Fibroblast of villous mesenchyme (primary cell): ENCODE data around the gene CD8A. TPM values are rescaled to one million over a fixed set of nuclear protein-coding genes. Genes with fewer than 3 reads are reported as not detected.
"Not testable (repeated sequence)": the region's sequence is repeated elsewhere in the genome, so short reads cannot be mapped to it uniquely, and the experiment has no call there.

Source experiments
- DNase-seq: peaks from one replicate; pipeline ENCODE4 v3.0.0-alpha.2; 2010; ENCODE audit warnings: low read depth
- H3K4me3 ChIP-seq: 2 replicates; pipeline ENCODE4 v1.5.1; 2011; ENCODE audit warnings: low read depth, mild to moderate bottlenecking, low read length
- total RNA-seq: library from RNA; depleted of rRNA; stranded (reverse); fragments of >200 nt; gene quantifications from 2 replicates; pipeline ENCODE4 v1.2.3, GENCODE V29; 2012
- TF ChIP-seq, protein P1 (sequence below): IDR thresholded peaks from 2 replicates; pipeline ENCODE4 v1.5.1; 2012; ENCODE audit warnings: low read depth, mild to moderate bottlenecking, low read length; ENCODE audit not compliant: insufficient read depth

CD8A gene
- not detected in 2 replicates for total RNA-seq

- H3K4me3 ChIP-seq, result no peak within 1 kb of the TSS
- TF ChIP-seq, protein P1, sequence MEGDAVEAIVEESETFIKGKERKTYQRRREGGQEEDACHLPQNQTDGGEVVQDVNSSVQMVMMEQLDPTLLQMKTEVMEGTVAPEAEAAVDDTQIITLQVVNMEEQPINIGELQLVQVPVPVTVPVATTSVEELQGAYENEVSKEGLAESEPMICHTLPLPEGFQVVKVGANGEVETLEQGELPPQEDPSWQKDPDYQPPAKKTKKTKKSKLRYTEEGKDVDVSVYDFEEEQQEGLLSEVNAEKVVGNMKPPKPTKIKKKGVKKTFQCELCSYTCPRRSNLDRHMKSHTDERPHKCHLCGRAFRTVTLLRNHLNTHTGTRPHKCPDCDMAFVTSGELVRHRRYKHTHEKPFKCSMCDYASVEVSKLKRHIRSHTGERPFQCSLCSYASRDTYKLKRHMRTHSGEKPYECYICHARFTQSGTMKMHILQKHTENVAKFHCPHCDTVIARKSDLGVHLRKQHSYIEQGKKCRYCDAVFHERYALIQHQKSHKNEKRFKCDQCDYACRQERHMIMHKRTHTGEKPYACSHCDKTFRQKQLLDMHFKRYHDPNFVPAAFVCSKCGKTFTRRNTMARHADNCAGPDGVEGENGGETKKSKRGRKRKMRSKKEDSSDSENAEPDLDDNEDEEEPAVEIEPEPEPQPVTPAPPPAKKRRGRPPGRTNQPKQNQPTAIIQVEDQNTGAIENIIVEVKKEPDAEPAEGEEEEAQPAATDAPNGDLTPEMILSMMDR, result no peak
- peak; percentile 19 for DNase-seq
These were observed at the start of gene CD8A for GRCh38 chr2:86790676-86791572. CD8A (minus strand) TSS chr2:86790913; CDS start chr2:86790825, 88 bp downstream.

- not testable (repeated sequence) for H3K4me3 ChIP-seq
These were observed 49.3 kb upstream of the CD8A start for GRCh38 chr2:86839871-86840548.

GRCh38 chr2:86839455-86839854, 48.7 kb upstream of the CD8A start:
- DNase-seq, H3K4me3 ChIP-seq: not testable (repeated sequence)

More at GRCh38 chr2:86839871-86840548, 49.3 kb upstream of the CD8A start:
- not testable (repeated sequence) for DNase-seq

DNA sequence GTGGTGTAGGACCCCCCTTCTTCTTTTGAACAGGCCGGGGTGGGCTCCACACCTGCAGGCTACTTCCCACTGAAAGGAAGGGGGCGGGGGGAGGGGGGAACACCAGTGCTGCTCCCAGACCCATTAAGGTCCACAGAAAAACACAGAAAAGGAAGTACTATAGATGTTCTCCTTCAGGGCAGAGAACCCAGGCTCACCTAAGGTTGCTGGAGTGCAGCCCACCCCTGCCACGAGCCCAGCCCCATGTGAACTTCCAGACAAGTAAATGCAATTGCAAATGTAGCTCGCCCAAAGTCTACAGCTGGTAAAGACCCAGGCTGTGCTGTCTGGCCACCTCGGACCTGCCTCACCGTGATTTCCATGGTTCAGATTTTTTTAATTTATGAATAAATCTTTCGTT, 47.0 kb upstream of the CD8A start:
- DNase-seq, H3K4me3 ChIP-seq: not testable (repeated sequence)

- peak; percentile 91 for DNase-seq
- H3K4me3 ChIP-seq, result peak overlapping the region; percentile 27
These were observed 46.4 kb upstream of the CD8A start for GRCh38 chr2:86836915-86837695.

DNA sequence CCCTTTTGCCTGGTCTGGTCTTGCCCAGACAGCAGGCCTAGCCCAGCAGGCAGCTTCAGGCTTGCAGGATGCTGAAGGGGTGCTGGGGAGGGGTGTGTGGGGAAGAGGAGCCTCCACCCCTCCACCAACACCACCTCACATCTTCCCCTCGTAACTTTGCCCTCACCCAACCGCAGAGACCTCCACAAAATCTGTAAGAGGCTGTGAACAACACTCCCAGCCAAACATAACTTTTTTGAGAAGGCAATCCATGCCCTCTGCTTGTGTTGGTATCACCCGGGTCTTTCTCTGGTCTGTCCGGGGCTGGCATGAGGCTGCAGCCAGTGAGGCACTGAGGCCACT, 44.8 kb upstream of the CD8A start:
- H3K4me3 ChIP-seq, DNase-seq: not testable (repeated sequence)

DNA sequence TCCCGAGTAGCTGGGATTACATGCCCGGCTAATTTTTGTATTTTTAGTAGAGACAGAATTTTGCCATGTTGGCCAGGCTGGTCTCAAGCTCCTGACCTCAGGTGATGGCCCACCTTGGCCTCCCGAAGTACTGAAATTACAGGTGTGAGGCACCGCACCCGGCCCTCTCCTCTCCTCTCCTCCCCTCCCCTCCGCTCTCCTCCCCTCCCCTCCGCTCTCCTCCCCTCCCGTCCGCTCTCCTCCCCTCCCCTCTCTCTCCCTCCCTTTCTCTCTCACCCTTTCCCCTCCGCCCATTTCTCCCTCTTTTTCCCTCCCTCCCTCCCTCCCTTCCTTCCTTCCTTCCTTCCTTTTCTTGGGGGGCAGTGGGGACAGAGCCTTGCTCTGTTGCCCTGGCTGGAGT, 42.6 kb upstream of the CD8A start:
- no peak overlapping the region for H3K4me3 ChIP-seq
- TF ChIP-seq, protein P1, result no peak
- no peak for DNase-seq

DNA sequence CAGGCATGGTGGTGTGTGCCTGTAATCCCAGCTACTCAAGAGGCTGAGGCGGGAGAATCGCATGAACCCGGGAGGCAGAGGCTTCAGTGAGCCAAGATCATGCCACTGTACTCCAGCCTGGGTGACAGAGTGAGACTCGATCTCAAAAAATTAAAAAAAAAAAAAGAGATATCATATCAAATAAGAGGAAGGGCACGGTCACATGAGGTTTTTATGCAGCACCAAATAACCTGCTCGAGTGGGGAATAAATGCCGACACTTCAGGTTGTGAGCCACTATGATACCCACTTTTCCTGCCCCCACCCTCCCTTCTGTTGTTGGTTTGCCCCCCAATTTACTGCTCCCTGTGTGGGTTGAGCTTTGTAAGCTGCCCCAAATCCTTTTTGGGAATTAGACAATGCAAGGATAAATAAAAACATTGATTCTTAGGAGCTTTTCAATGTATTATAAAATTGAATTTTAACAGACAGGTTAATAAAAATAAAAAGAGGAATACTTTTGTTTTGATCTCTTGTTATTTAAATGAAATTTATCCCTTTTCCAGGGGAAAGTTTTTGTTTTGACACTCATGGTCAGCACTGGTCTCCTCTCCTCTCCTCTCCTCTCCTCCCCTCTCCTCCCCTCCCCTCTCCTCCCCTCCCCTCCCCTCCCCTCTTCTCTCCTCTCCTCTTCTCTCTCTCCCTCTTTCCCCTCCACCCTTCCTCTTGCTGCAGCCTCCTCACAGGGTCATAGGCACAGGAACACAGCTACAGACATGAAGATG, 41.8 kb upstream of the CD8A start:
- no peak for DNase-seq
- no peak overlapping the region for H3K4me3 ChIP-seq
- TF ChIP-seq, protein P1, result no peak

DNA sequence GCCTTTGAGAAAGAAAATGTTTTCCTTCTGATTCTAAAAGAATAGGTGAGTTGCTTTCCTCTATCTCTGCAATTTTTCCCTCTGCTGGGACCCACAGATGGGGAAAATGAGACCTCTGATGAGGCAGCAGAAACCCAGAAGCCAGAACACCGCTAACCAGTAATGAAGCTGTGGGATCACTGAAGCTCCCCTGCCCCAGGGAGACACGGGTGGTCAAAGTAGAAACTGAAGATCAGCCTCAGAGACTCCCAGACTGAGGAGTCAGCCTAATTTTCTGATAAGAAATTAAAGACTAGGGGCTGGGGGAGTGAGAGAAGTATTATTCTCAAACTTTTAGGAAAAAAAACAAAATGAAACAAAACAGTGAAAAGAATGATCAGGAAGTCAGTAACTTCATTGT, 40.8 kb upstream of the CD8A start:
- TF ChIP-seq, protein P1, result no peak
- H3K4me3 ChIP-seq, result no peak overlapping the region

More for the DNA sequence above, 40.8 kb upstream of the CD8A start:
- no peak for DNase-seq
